Stimulated activated naive B cell treated with anti-CD40 and anti-IgM and Interleukin-4, amounts not matched to agents 10 μg/mL and 1 μg/mL and 100 μg/mL, for 72 hours (primary cell): ENCODE results near the gene COL4A1.
A peak's percentile ranks its signal among the peaks of the same experiment; 100 is the strongest.

ENCODE experiments used
- ATAC-seq, 2 donors: fragments of 150-1000 bp; cut with Tn5 transposase; replicated peaks; 2 replicates each; pipeline ENCODE4 v1.10.0; 2021; ENCODE audit warnings: moderate library complexity in 1 of 2
- DNase-seq: peaks from one replicate; pipeline ENCODE4 v3.0.0; 2021
- H3K27ac Mint-ChIP-seq: one replicate; pipeline ENCODE4 v1.8.0; 2022; ENCODE audit warnings: mild to moderate bottlenecking, mixed read lengths
- H3K27me3 Mint-ChIP-seq, 2 donors: one replicate each; pipeline ENCODE4 v1.8.0; 2022; ENCODE audit warnings: mixed read lengths in 2 of 2
- H3K36me3 Mint-ChIP-seq, 2 donors: one replicate each; pipeline ENCODE4 v1.8.0; 2022; ENCODE audit warnings: mixed read lengths in 2 of 2, mild to moderate bottlenecking in 1 of 2
- H3K4me1 Mint-ChIP-seq, 2 donors: one replicate each; pipeline ENCODE4 v1.8.0; 2022; ENCODE audit warnings: mixed read lengths in 2 of 2, mild to moderate bottlenecking in 1 of 2
- H3K4me3 Mint-ChIP-seq, 2 donors: one replicate each; pipeline ENCODE4 v1.8.0; 2022; ENCODE audit warnings: mild to moderate bottlenecking in 2 of 2, mixed read lengths in 2 of 2, moderate library complexity in 1 of 2
- H3K9me3 Mint-ChIP-seq, 2 donors: one replicate each; pipeline ENCODE4 v1.8.0; 2022; ENCODE audit warnings: mixed read lengths in 2 of 2, mild to moderate bottlenecking in 1 of 2

Gene COL4A1

GRCh38 chr13:110257408-110257807 lies 49.5 kb downstream of the COL4A1 start:
- Mint-ChIP-seq H3K27me3 (peaks cover 29 to 32% of the 10 kb centered on the region in 2 donors), H3K4me1 (peaks cover 0 to 2% of the 10 kb centered on the region in 2 donors), H3K4me3 (no peak overlapping the region), H3K9me3 (peaks cover 5 to 9% of the 10 kb centered on the region in 2 donors), H3K27ac (no peak overlapping the region), H3K36me3 (peaks cover 2 to 5% of the 10 kb centered on the region in 2 donors)
- no peak for DNase-seq
- ATAC-seq, result no peak

- DNase-seq (no peak), ATAC-seq (no peak)
- peaks cover 5 to 9% of the 10 kb centered on the region in 2 donors for H3K9me3 Mint-ChIP-seq
- peaks cover 2 to 5% of the 10 kb centered on the region in 2 donors for H3K36me3 Mint-ChIP-seq
- H3K27ac Mint-ChIP-seq, result no peak overlapping the region
- no peak overlapping the region for H3K4me3 Mint-ChIP-seq
- peaks cover 2 to 4% of the 10 kb centered on the region in 2 donors for H3K4me1 Mint-ChIP-seq
- H3K27me3 Mint-ChIP-seq, result peaks cover 20 to 21% of the 10 kb centered on the region in 2 donors
These were observed 50.6 kb downstream of the COL4A1 start for GRCh38 chr13:110256126-110256905.

- no peak for DNase-seq
- H3K27ac Mint-ChIP-seq, result no peak overlapping the region
- no peak for ATAC-seq
- H3K9me3 Mint-ChIP-seq, result peaks cover 4 to 9% of the 10 kb centered on the region in 2 donors
- H3K27me3 Mint-ChIP-seq, result peaks cover 10 to 20% of the 10 kb centered on the region in 2 donors
- H3K4me1 Mint-ChIP-seq, result peaks cover 6 to 7% of the 10 kb centered on the region in 2 donors
- H3K4me3 Mint-ChIP-seq, result no peak overlapping the region
- H3K36me3 Mint-ChIP-seq, result peaks cover 2 to 5% of the 10 kb centered on the region in 2 donors
These were observed 52.0 kb downstream of the COL4A1 start for GRCh38 chr13:110254751-110255553.

GRCh38 chr13:110254151-110254679 lies 52.7 kb downstream of the COL4A1 start:
- no peak for ATAC-seq
- peaks cover 3 to 9% of the 10 kb centered on the region in 2 donors for H3K9me3 Mint-ChIP-seq
- H3K27me3 Mint-ChIP-seq, result peaks cover 7 to 17% of the 10 kb centered on the region in 2 donors
- H3K4me1 Mint-ChIP-seq, result peaks cover 6 to 7% of the 10 kb centered on the region in 2 donors
- DNase-seq, result no peak
- peaks cover 2 to 5% of the 10 kb centered on the region in 2 donors for H3K36me3 Mint-ChIP-seq
- H3K4me3 Mint-ChIP-seq, result no peak overlapping the region
- no peak overlapping the region for H3K27ac Mint-ChIP-seq

GRCh38 chr13:110251193-110251819 lies 55.7 kb downstream of the COL4A1 start:
- Mint-ChIP-seq H3K27ac (no peak overlapping the region), H3K36me3 (peaks cover 2 to 5% of the 10 kb centered on the region in 2 donors), H3K4me3 (no peak overlapping the region), H3K9me3 (peaks cover 3 to 9% of the 10 kb centered on the region in 2 donors), H3K27me3 (peaks cover 5 to 17% of the 10 kb centered on the region in 2 donors), H3K4me1 (peaks cover 6 to 7% of the 10 kb centered on the region in 2 donors)
- ATAC-seq, result peak; percentile 70 to 93
- peak; percentile 13 for DNase-seq

- DNase-seq, result no peak
- H3K4me3 Mint-ChIP-seq, result no peak overlapping the region
- no peak for ATAC-seq
- H3K9me3 Mint-ChIP-seq, result peaks cover 3 to 9% of the 10 kb centered on the region in 2 donors
- H3K36me3 Mint-ChIP-seq, result peaks cover 2 to 5% of the 10 kb centered on the region in 2 donors
- H3K27me3 Mint-ChIP-seq, result peaks cover 0 to 14% of the 10 kb centered on the region in 2 donors
- peaks cover 6 to 7% of the 10 kb centered on the region in 2 donors for H3K4me1 Mint-ChIP-seq
- H3K27ac Mint-ChIP-seq, result no peak overlapping the region
These were observed 56.6 kb downstream of the COL4A1 start for GRCh38 chr13:110250258-110250891.

- no peak overlapping the region for H3K4me3 Mint-ChIP-seq
- no peaks in the 10 kb centered on the region for H3K36me3 Mint-ChIP-seq
- H3K4me1 Mint-ChIP-seq, result peaks cover 5 to 6% of the 10 kb centered on the region in 2 donors
- H3K27me3 Mint-ChIP-seq, result peaks cover 0 to 14% of the 10 kb centered on the region in 2 donors
- ATAC-seq, result no peak
- H3K9me3 Mint-ChIP-seq, result no peaks in the 10 kb centered on the region
- no peak for DNase-seq
- H3K27ac Mint-ChIP-seq, result no peak overlapping the region
These were observed 57.6 kb downstream of the COL4A1 start for GRCh38 chr13:110249326-110249725.

- peaks cover 5 to 6% of the 10 kb centered on the region in 2 donors for H3K4me1 Mint-ChIP-seq
- H3K9me3 Mint-ChIP-seq, result no peaks in the 10 kb centered on the region
- no peaks in the 10 kb centered on the region for H3K36me3 Mint-ChIP-seq
- H3K4me3 Mint-ChIP-seq, result no peak overlapping the region
- H3K27me3 Mint-ChIP-seq, result peaks cover 0 to 14% of the 10 kb centered on the region in 2 donors
- H3K27ac Mint-ChIP-seq, result no peak overlapping the region
- no peak for ATAC-seq
- no peak for DNase-seq
These were observed 58.4 kb downstream of the COL4A1 start for GRCh38 chr13:110248449-110249143.

GRCh38 chr13:110246530-110246929 lies 60.4 kb downstream of the COL4A1 start:
- H3K36me3 Mint-ChIP-seq, result no peaks in the 10 kb centered on the region
- ATAC-seq, result no peak

GRCh38 chr13:110245416-110245899 lies 61.5 kb downstream of the COL4A1 start:
- no peaks in the 10 kb centered on the region for H3K9me3 Mint-ChIP-seq
- H3K36me3 Mint-ChIP-seq, result no peaks in the 10 kb centered on the region
- no peak overlapping the region for H3K4me3 Mint-ChIP-seq
- ATAC-seq, result no peak
- no peaks in the 10 kb centered on the region for H3K4me1 Mint-ChIP-seq
- DNase-seq, result no peak
- peaks cover 0 to 7% of the 10 kb centered on the region in 2 donors for H3K27me3 Mint-ChIP-seq
- no peak overlapping the region for H3K27ac Mint-ChIP-seq

More at GRCh38 chr13:110246530-110246929, 60.4 kb downstream of the COL4A1 start:
- DNase-seq, result no peak
- Mint-ChIP-seq H3K4me3 (no peak overlapping the region), H3K9me3 (no peaks in the 10 kb centered on the region), H3K27me3 (peaks cover 0 to 14% of the 10 kb centered on the region in 2 donors), H3K4me1 (peaks cover 5 to 6% of the 10 kb centered on the region in 2 donors), H3K27ac (no peak overlapping the region)

GRCh38 chr13:110244976-110245375 lies 62.0 kb downstream of the COL4A1 start:
- H3K36me3 Mint-ChIP-seq, result no peaks in the 10 kb centered on the region
- H3K27me3 Mint-ChIP-seq, result peaks cover 0 to 5% of the 10 kb centered on the region in 2 donors
- no peak overlapping the region for H3K4me3 Mint-ChIP-seq
- no peaks in the 10 kb centered on the region for H3K4me1 Mint-ChIP-seq
- ATAC-seq (no peak), DNase-seq (no peak)
- no peak overlapping the region for H3K27ac Mint-ChIP-seq
- H3K9me3 Mint-ChIP-seq, result no peaks in the 10 kb centered on the region

GRCh38 chr13:110244071-110244830 lies 62.7 kb downstream of the COL4A1 start:
- Mint-ChIP-seq H3K4me1 (no peaks in the 10 kb centered on the region), H3K36me3 (no peaks in the 10 kb centered on the region), H3K9me3 (no peaks in the 10 kb centered on the region), H3K27ac (no peak overlapping the region), H3K4me3 (no peak overlapping the region), H3K27me3 (peaks cover 0 to 5% of the 10 kb centered on the region in 2 donors)
- ATAC-seq (no peak), DNase-seq (no peak)
